ENCODE results near the gene PSMC1. TPM values are rescaled to one million over a fixed set of nuclear protein-coding genes. Genes with fewer than 3 reads are reported as not detected.

Gene PSMC1
- total RNA-seq, 1 experiment from 2014 or later, result 147 TPM

GRCh38 chr14:90281261-90281660 lies 24.9 kb downstream of the PSMC1 start:
- BruUV-seq (replicated peaks), result no TSS peak
- peaks cover 12% of the 10 kb centered on the region for H3K36me3 Mint-ChIP-seq (ENCODE audit: insufficient read depth, unreplicated experiment)
- intact Hi-C loops (cut with micrococcal nuclease; ENCODE audit: unreplicated experiment), result no loop called here
- no peak overlapping the region for H3K4me3 Mint-ChIP-seq (ENCODE audit: low read depth, unreplicated experiment)
- no peaks in the 10 kb centered on the region for H3K9me3 Mint-ChIP-seq (ENCODE audit: low read depth, unreplicated experiment)
- CTCF ChIA-PET, result interaction anchor here (1.0 kb wide), 1 partner anchor 118 kb away, joined by 4 read pairs; no protein-coding TSS in a partner anchor
- H3K4me1 Mint-ChIP-seq (ENCODE audit: low read depth, unreplicated experiment), result no peaks in the 10 kb centered on the region
- TF ChIP-seq CTCF (IDR thresholded peaks at IDR 0.05; ENCODE audit: unreplicated experiment), result no peak
- no peaks in the 10 kb centered on the region for H3K27me3 Mint-ChIP-seq (ENCODE audit: unreplicated experiment)
- DNase-seq, result no peak
- H3K27ac Mint-ChIP-seq (ENCODE audit: unreplicated experiment), result no peak overlapping the region

- no peak overlapping the region for H3K27ac Mint-ChIP-seq (ENCODE audit: unreplicated experiment)
- peaks cover 8% of the 10 kb centered on the region for H3K36me3 Mint-ChIP-seq (ENCODE audit: insufficient read depth, unreplicated experiment)
- no peaks in the 10 kb centered on the region for H3K4me1 Mint-ChIP-seq (ENCODE audit: low read depth, unreplicated experiment)
- no TSS peak for BruUV-seq (replicated peaks)
- no peak for DNase-seq
- TF ChIP-seq CTCF (IDR thresholded peaks at IDR 0.05; ENCODE audit: unreplicated experiment), result no peak
- no peaks in the 10 kb centered on the region for H3K9me3 Mint-ChIP-seq (ENCODE audit: low read depth, unreplicated experiment)
- no peaks in the 10 kb centered on the region for H3K27me3 Mint-ChIP-seq (ENCODE audit: unreplicated experiment)
- no peak overlapping the region for H3K4me3 Mint-ChIP-seq (ENCODE audit: low read depth, unreplicated experiment)
- intact Hi-C loops (cut with micrococcal nuclease; ENCODE audit: unreplicated experiment), result no loop called here
- CTCF ChIA-PET, result interaction anchor here (1.0 kb wide), 1 partner anchor 118 kb away, joined by 4 read pairs; no protein-coding TSS in a partner anchor
Measured at GRCh38 chr14:90281756-90282155, 25.4 kb downstream of the PSMC1 start.

GRCh38 chr14:90287791-90288190 lies 31.4 kb downstream of the PSMC1 start:
- no peak overlapping the region for H3K27ac Mint-ChIP-seq (ENCODE audit: unreplicated experiment)
- BruUV-seq (replicated peaks), result no TSS peak

GRCh38 chr14:90288651-90289355 lies 32.5 kb downstream of the PSMC1 start:
- Mint-ChIP-seq H3K4me1 (ENCODE audit: low read depth, unreplicated experiment) (no peaks in the 10 kb centered on the region), H3K4me3 (ENCODE audit: low read depth, unreplicated experiment) (no peak overlapping the region), H3K27ac (ENCODE audit: unreplicated experiment) (no peak overlapping the region), H3K9me3 (ENCODE audit: low read depth, unreplicated experiment) (no peaks in the 10 kb centered on the region), H3K27me3 (ENCODE audit: unreplicated experiment) (no peaks in the 10 kb centered on the region), H3K36me3 (ENCODE audit: insufficient read depth, unreplicated experiment) (no peaks in the 10 kb centered on the region)
- intact Hi-C loops (cut with micrococcal nuclease; ENCODE audit: unreplicated experiment), result no loop called here
- no peak for TF ChIP-seq CTCF (IDR thresholded peaks at IDR 0.05; ENCODE audit: unreplicated experiment)
- no peak for DNase-seq
- no TSS peak for BruUV-seq (replicated peaks)
- CTCF ChIA-PET, result interaction anchor here (1.0 to 1.2 kb wide), 3 partner anchors 13 to 470 kb away, joined by 4 to 6 read pairs (median 5); no protein-coding TSS in a partner anchor

More at GRCh38 chr14:90287791-90288190, 31.4 kb downstream of the PSMC1 start:
- no peak for DNase-seq
- Mint-ChIP-seq H3K9me3 (ENCODE audit: low read depth, unreplicated experiment) (no peaks in the 10 kb centered on the region), H3K4me3 (ENCODE audit: low read depth, unreplicated experiment) (no peak overlapping the region), H3K4me1 (ENCODE audit: low read depth, unreplicated experiment) (no peaks in the 10 kb centered on the region), H3K27me3 (ENCODE audit: unreplicated experiment) (no peaks in the 10 kb centered on the region), H3K36me3 (ENCODE audit: insufficient read depth, unreplicated experiment) (no peaks in the 10 kb centered on the region)
- CTCF ChIA-PET, result no interaction called here
- TF ChIP-seq CTCF (IDR thresholded peaks at IDR 0.05; ENCODE audit: unreplicated experiment), result no peak
- intact Hi-C loops (cut with micrococcal nuclease; ENCODE audit: unreplicated experiment), result no loop called here
